Pancreas (tissue), 10 donors: ENCODE measurements around the gene HDAC4. TPM values are rescaled to one million over a fixed set of nuclear protein-coding genes. Genes with fewer than 3 reads are reported as not detected.

Source experiments
- ATAC-seq, 4 donors: fragments of 200-7000 bp; cut with Tn5 transposase; one replicate each; pipeline versions ENCODE4 v1.8.0 to v1.9.1; 2020; ENCODE audit warnings: mild to moderate bottlenecking in 4 of 4, moderate library complexity in 4 of 4
- DNase-seq, 6 donors: peaks; one replicate each; pipeline ENCODE4 v3.0.0-alpha.2; 2020
- FAIRE-seq: peaks from 2 replicates; lab custom pipeline; 2012; peaks lifted over from hg19 to GRCh38; lab: Jason Lieb, UNC
- H3K27ac ChIP-seq, 4 donors: fragments of 200-600 bp; sonication (generic); 1 replicate in 3 of 4; 2 replicates in 1 of 4; pipeline versions ENCODE4 v1.5.0 to v1.8.0; 2020
- H3K27me3 ChIP-seq, 4 donors: fragments of 200-600 bp; one replicate each; pipeline ENCODE4 v1.8.0; 2021
- H3K36me3 ChIP-seq, 3 donors: fragments of 200-600 bp; sonication (generic) in 1 of 3; one replicate each; pipeline versions ENCODE4 v1.5.0 to v1.8.0; 2020 to 2021
- H3K4me1 ChIP-seq, 3 donors: fragments of 200-600 bp; one replicate each; pipeline ENCODE4 v1.8.0; 2021
- H3K4me3 ChIP-seq, 4 donors: fragments of 200-600 bp; sonication (generic) in 2 of 4; one replicate each; pipeline versions ENCODE4 v1.5.0 to v1.8.0; 2020 to 2021
- H3K9me3 ChIP-seq, 4 donors: fragments of 200-600 bp; one replicate each; pipeline ENCODE4 v1.8.0; 2021
- WGBS, 2 donors: extraction: QIAGEN DNeasy Blood & Tissue Kit; methylation state at CpG; one replicate each; pipeline ENCODE4 v1.1.7; 2013; 5-methylcytosine and 5-hydroxymethylcytosine counted together
- intact Hi-C, 3 donors: fragments of 100-400 bp; cut with DNase I; formaldehyde crosslinking; loops; one replicate each; pipeline versions ENCODE4 v1.11.1 to v1.14.2; 2022
- polyA plus RNA-seq, 2 donors: library from polyadenylated mRNA; stranded (reverse); fragments of 200-250 nt; gene quantifications; one replicate each; pipeline ENCODE4 v1.2.3, GENCODE V29; 2013
- total RNA-seq, 6 donors: library from RNA; stranded (reverse); fragmentation: NEBNext Ultra II Directional in 4 of 6; extraction: Animal tissue kit (Norgen Biotek cat#: 25700) in 4 of 6; gene quantifications; one replicate each; pipeline versions ENCODE4 v1.2.1 to v1.2.4, GENCODE V29; 2021 to 2023
- TF ChIP-seq, protein P1 (sequence below), 4 donors: fragments of 200-600 bp; sonication (generic) in 3 of 4; IDR thresholded peaks; one replicate each; pipeline versions ENCODE4 v1.5.0 to v1.8.0; 2021; ENCODE audit warnings: antibody characterized with exemption in 4 of 4
- donor health status: healthy with polysubstance abuse.
- donor health status: DM: no; HTN: no; CAD: no; lungs with moderate emphysema.
- donor health status: DM: no; HTN: no; CAD: no.
- donor health status: control.
- donor health status: control.
- donor health status: Bipolar disorder and iron deficiency.
- donor health status: DM: yes; HTN: yes; CAD: no.
- donor health status: DM: no; HTN: no; CAD: no.
- donor health status: DM: no; HTN: no; CAD: no.
- donor health status: DM: yes; HTN: yes; CAD: no.

The HDAC4 gene
- total and polyA plus RNA-seq, 8 donors = 8.2 to 31.8 (median 16.6) TPM

DNA sequence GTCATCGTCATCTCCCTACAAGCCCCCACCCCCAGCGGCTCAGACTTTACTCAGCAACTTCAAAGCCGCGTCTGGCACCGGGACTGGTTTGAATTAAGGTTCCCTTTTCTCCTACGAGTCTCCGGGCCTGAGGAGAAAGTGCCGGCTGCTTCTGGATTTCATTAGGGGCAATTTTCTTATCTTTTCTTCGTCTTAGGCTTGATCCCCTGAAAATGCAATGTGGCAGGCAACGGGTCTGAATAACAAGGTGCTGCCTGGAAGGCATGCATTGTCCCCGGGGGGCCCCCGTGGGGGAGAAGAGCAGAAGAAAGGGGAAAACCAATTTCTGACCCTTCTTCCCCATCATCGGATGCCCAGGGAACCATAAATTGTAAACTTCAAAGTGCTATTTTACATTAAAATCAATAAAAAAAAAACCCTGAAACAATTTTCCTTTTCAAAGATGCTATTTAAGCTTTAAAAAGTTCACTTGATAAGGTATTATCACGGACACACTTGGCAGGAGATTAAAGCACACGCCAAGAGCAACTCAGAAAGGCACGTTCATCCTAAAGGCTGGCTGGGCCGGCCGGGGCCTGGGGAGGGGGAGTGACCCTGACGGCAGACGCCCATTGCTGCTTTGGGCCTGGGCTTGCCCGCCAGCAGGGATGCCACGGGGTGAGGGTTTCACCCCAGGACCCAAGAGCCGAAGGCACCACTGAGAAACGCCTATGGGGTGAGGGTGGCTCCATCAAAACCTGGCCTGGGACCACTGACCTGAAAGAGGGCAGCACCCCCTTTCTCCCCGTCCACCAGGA lies 322.5 kb downstream of the HDAC4 start:
- no peak overlapping the region for H3K4me3 ChIP-seq
- no peak overlapping the region for H3K27ac ChIP-seq
- no peaks in the 10 kb centered on the region for H3K9me3 ChIP-seq
- H3K4me1 ChIP-seq = no peaks in the 10 kb centered on the region
- 87% methylated on average over 25 of the region's 25 CpGs for WGBS, 2 donors
- intact Hi-C loops = no loop called here
- TF ChIP-seq, protein P1, sequence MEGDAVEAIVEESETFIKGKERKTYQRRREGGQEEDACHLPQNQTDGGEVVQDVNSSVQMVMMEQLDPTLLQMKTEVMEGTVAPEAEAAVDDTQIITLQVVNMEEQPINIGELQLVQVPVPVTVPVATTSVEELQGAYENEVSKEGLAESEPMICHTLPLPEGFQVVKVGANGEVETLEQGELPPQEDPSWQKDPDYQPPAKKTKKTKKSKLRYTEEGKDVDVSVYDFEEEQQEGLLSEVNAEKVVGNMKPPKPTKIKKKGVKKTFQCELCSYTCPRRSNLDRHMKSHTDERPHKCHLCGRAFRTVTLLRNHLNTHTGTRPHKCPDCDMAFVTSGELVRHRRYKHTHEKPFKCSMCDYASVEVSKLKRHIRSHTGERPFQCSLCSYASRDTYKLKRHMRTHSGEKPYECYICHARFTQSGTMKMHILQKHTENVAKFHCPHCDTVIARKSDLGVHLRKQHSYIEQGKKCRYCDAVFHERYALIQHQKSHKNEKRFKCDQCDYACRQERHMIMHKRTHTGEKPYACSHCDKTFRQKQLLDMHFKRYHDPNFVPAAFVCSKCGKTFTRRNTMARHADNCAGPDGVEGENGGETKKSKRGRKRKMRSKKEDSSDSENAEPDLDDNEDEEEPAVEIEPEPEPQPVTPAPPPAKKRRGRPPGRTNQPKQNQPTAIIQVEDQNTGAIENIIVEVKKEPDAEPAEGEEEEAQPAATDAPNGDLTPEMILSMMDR (IDR thresholded peaks at IDR 0.05) = no peak
- FAIRE-seq (no peak), ATAC-seq (no peak), DNase-seq (peak in 1 of 6 donors; percentile 34)
- no peaks in the 10 kb centered on the region for H3K27me3 ChIP-seq
- H3K36me3 ChIP-seq = peaks cover 0 to 10% (median 0%) of the 10 kb centered on the region in 3 donors

DNA sequence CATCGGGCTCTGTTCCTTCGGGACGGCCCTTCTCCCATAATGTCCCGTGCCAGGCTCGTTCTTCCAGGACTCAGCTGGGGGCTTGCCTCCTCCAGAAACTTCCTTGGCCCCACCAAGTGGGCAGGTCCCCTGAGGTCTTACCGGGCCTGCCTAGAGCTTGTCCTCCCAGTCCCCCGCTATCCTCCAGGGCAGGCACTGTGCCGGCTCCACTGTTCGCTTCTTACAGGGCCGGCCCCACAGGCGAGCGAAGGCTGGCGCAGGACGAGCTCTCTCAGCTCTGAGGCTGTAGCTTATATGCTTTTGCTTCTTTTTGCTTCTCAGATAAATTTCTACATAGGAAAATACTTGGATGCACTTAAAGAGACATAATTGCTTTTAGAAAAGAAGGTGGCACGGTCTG lies 323.6 kb downstream of the HDAC4 start:
- TF ChIP-seq, protein P1 (IDR thresholded peaks at IDR 0.05) = no peak
- H3K4me1 ChIP-seq = no peaks in the 10 kb centered on the region
- H3K27me3 ChIP-seq = no peaks in the 10 kb centered on the region
- intact Hi-C loops = no loop called here
- DNase-seq (peak in 1 of 6 donors; percentile 30), FAIRE-seq (no peak), ATAC-seq (no peak)
- no peak overlapping the region for H3K27ac ChIP-seq
- peaks cover 0 to 10% (median 0%) of the 10 kb centered on the region in 3 donors for H3K36me3 ChIP-seq
- WGBS, 2 donors = 96 to 97% methylated on average over 15 of the region's 15 CpGs
- H3K4me3 ChIP-seq = no peak overlapping the region
- H3K9me3 ChIP-seq = no peaks in the 10 kb centered on the region

DNA sequence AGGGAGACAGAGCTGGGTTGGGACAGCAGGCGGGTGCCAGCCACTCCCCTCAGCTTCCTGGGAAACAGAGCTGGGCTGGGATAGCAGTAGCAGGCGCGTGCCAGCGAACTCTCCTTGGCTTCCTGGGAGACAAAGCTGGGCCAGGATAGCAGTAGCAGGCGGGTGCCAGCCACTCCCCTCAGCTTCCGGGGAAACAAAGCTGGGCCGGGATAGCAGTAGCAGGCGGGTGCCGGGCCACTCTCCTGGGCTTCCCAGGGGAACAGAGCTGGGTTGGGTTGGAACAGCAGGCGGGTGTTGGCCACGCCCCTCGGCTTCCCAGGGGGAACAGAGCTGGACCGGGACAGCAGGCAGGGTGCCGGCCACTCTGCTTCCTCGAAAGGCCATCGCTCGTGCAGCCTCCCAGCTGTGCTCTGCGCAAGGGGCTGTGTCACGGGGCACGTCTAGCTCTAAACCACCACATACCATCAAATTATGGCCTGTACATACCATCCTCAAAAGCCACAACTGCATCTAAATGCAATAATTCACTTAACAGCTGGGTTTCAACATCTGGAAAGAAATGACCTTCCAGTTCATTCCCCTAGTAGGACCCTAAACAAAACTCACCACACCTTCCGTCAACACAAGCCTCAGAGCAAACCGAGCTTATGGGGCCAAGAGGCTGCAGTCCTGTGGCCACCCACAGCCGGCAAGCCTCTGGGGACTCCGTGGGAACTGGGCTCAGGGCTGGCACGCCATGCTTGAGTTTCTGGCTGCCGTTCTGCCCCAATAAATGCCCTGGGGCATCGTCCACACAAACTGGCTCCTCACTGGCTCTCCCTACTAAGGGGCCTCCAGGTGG lies 324.7 kb downstream of the HDAC4 start:
- TF ChIP-seq, protein P1 (IDR thresholded peaks at IDR 0.05) = no peak
- no peaks in the 10 kb centered on the region for H3K27me3 ChIP-seq
- H3K4me3 ChIP-seq = no peak overlapping the region
- 82 to 84% methylated on average over 27 of the region's 27 CpGs for WGBS, 2 donors
- no peak for FAIRE-seq
- peak in 2 of 4 donors; percentile 13 to 57 for ATAC-seq
- H3K27ac ChIP-seq = no peak overlapping the region
- intact Hi-C loops = no loop called here
- H3K36me3 ChIP-seq = peaks cover 0 to 14% (median 0%) of the 10 kb centered on the region in 3 donors
- DNase-seq = peak in 2 of 6 donors; percentile 7 to 58
- H3K4me1 ChIP-seq = no peaks in the 10 kb centered on the region
- no peaks in the 10 kb centered on the region for H3K9me3 ChIP-seq

DNA sequence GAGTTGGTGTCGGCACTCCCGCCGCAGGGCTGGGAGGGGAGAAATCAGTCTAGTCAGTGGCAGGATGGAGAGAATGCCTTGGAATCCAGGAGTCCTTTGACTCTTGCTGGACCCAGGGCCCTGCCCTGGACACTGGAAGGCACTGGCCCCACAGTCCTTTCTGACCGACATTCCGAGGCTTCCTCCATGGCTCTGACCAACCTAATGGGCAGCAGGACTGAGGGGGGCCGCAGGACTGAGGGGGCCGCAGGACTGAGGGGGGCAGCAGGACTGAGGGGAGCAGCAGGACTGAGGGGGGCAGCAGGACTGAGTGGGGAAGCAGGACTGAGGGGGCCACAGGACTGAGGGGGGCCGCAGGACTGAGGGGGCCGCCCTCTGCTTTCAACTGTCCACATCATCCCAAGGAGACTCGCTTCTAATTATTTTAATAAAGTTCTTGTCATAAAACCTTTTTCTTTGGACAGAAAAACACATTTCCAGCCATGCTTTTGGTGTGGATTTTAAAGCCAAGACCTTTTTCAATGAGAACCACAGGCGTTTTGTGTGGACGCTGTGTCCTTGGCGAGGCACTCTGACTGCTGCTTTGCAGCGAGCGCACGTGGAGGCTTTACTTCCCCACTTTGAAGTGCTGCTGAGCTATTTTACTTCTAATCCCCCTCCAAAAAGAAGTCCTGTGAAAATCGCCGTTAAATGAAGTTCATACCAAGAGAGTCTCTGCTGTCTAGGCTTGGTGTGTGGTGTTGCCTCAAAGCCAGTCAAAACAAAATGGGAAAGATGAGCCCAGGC lies 326.9 kb downstream of the HDAC4 start:
- DNase-seq (peak in 1 of 6 donors; percentile 37), ATAC-seq (no peak), FAIRE-seq (no peak)
- no peaks in the 10 kb centered on the region for H3K27me3 ChIP-seq
- TF ChIP-seq, protein P1 (IDR thresholded peaks at IDR 0.05) = no peak
- intact Hi-C loops = no loop called here
- WGBS, 2 donors = 93 to 97% methylated on average over 18 of the region's 18 CpGs
- no peak overlapping the region for H3K4me3 ChIP-seq
- H3K9me3 ChIP-seq = no peaks in the 10 kb centered on the region
- peaks cover 0 to 16% (median 0%) of the 10 kb centered on the region in 3 donors for H3K36me3 ChIP-seq
- no peaks in the 10 kb centered on the region for H3K4me1 ChIP-seq
- no peak overlapping the region for H3K27ac ChIP-seq
